Vagina (tissue), 2 donors: Measurements from ENCODE around the gene CPNE1.

Experiments used
- CTCF ChIP-seq, 3 experiments: fragments of 450-650 bp in 2 of 3; fragments of 200-600 bp in 1 of 3; sonication (generic) in 1 of 3; IDR thresholded peaks; one replicate each; pipeline ENCODE4 v1.5.1; 2017 to 2019; ENCODE audit warnings: antibody characterized with exemption in 3 of 3, mild to moderate bottlenecking in 2 of 3, moderate library complexity in 2 of 3
- POLR2A ChIP-seq, 2 donors: fragments of 450-650 bp; IDR thresholded peaks; one replicate each; pipeline ENCODE4 v1.6.1; 2017; ENCODE audit warnings: antibody characterized with exemption in 2 of 2, mild to moderate bottlenecking in 2 of 2, moderate library complexity in 2 of 2

- no peak for TF ChIP-seq CTCF (IDR thresholded peaks at IDR 0.05)
- no peak for TF ChIP-seq POLR2A (IDR thresholded peaks at IDR 0.05)
These were observed 40.0 kb upstream of the CPNE1 start for GRCh38 chr20:35704514-35705261.
